Retinal pigment epithelial cell (primary cell): Measurements from ENCODE around the gene RUNX3.
A peak's percentile ranks its signal among the peaks of the same experiment; 100 is the strongest.

ENCODE experiments used
- DNase-seq: peaks from one replicate; pipeline ENCODE4 v3.0.0-alpha.2; 2010; ENCODE audit warnings: low read depth
- H3K4me3 ChIP-seq: 2 replicates; pipeline ENCODE4 v1.5.1; 2011; ENCODE audit warnings: mild to moderate bottlenecking, low read length, control low read depth, moderate library complexity
- CTCF ChIP-seq: conservative IDR thresholded peaks from 2 replicates; pipeline ENCODE4 v1.5.1; 2011; ENCODE audit warnings: low read depth, low read length, control low read depth, inconsistent platforms

Gene RUNX3

GRCh38 chr1:24970926-24971875 lies 41.1 kb upstream of the RUNX3 start:
- no peak overlapping the region for H3K4me3 ChIP-seq
- DNase-seq: no peak

DNA sequence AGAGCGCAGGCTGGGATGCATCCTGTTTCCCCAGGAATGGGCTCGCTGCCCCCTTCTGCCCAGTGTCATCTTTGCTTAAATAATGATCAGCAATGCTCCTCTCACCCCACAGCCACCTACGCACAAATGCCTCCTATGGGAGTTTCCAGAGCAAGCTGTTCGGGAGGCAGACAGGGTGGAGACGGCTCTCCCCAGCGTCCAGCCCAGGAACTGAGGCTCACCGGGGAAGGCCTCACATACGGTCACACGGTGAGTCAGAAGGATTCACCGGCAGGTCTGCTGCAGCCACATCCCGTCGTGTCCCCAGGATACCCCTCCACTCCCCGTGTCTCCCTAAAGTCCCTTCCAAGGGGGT lies 40.3 kb upstream of the RUNX3 start:
- DNase-seq: no peak
- peak; percentile 22 for TF ChIP-seq CTCF
- no peak overlapping the region for H3K4me3 ChIP-seq

More at GRCh38 chr1:24970926-24971875, 41.1 kb upstream of the RUNX3 start:
- TF ChIP-seq CTCF: no peak

- DNase-seq: no peak
- no peak overlapping the region for H3K4me3 ChIP-seq
Measured at GRCh38 chr1:24969596-24970398, 39.7 kb upstream of the RUNX3 start.

GRCh38 chr1:24968941-24969585 lies 39.0 kb upstream of the RUNX3 start:
- no peak for TF ChIP-seq CTCF
- DNase-seq: no peak
- no peak overlapping the region for H3K4me3 ChIP-seq

More at GRCh38 chr1:24969596-24970398, 39.7 kb upstream of the RUNX3 start:
- no peak for TF ChIP-seq CTCF

- no peak overlapping the region for H3K4me3 ChIP-seq
- DNase-seq: no peak
- no peak for TF ChIP-seq CTCF
Measured at GRCh38 chr1:24967962-24968361, 37.9 kb upstream of the RUNX3 start.

- no peak for TF ChIP-seq CTCF
- no peak for DNase-seq
- H3K4me3 ChIP-seq: no peak overlapping the region
Measured at GRCh38 chr1:24967555-24967954, 37.5 kb upstream of the RUNX3 start.
